Common myeloid progenitor, CD34-positive (primary cell): ENCODE measurements around the gene MRPL57.
"Not testable (repeated sequence)": the region's sequence is repeated elsewhere in the genome, so short reads cannot be mapped to it uniquely, and the experiment has no call there.

ENCODE experiments used
- CTCF ChIA-PET: fragments of 350-600 bp; sonication (Branson Sonifier 250); formaldehyde crosslinking; loops from one replicate; lab custom pipeline; 2021; ENCODE audit warnings: antibody characterized with exemption; lab: Charles Lee
- POLR2A ChIA-PET: fragments of 350-600 bp; sonication (Branson Sonifier 250); formaldehyde crosslinking; loops from one replicate; lab custom pipeline; 2021; ENCODE audit warnings: antibody characterized with exemption; lab: Charles Lee
- DNase-seq, 3 donors: peaks; one replicate each; pipeline versions ENCODE4 v3.0.0 to v3.0.0-alpha.2; 2013
- H3K27ac ChIP-seq, 2 experiments: 1 replicate in 1 of 2; 2 replicates in 1 of 2; pipeline ENCODE4 v1.7.0; 2013; ENCODE audit warnings: inconsistent platforms in 2 of 2, low read length in 2 of 2, mild to moderate bottlenecking in 2 of 2, low read depth in 1 of 2, moderate library complexity in 1 of 2; ENCODE audit not compliant: severe bottlenecking in 2 of 2, insufficient read depth in 1 of 2, poor library complexity in 1 of 2
- H3K27me3 ChIP-seq, 5 experiments: replicated peaks in 2 of 5; 1 replicate in 3 of 5; 2 replicates in 2 of 5; pipeline versions ENCODE4 v1.6.1 to v1.7.0; 2013; ENCODE audit warnings: low read length in 4 of 5, mild to moderate bottlenecking in 2 of 5, moderate library complexity in 2 of 5, inconsistent platforms in 1 of 5; ENCODE audit not compliant: insufficient read depth in 5 of 5, control insufficient read depth in 4 of 5
- H3K36me3 ChIP-seq, 4 experiments: 1 replicate in 2 of 4; 2 replicates in 2 of 4; pipeline versions ENCODE4 v1.6.1 to v1.7.0; 2013; ENCODE audit warnings: low read length in 3 of 4, control low read depth in 1 of 4, mild to moderate bottlenecking in 1 of 4; ENCODE audit not compliant: control insufficient read depth in 4 of 4, insufficient read depth in 4 of 4
- H3K4me1 ChIP-seq, 4 experiments: 1 replicate in 3 of 4; 2 replicates in 1 of 4; pipeline versions ENCODE4 v1.6.1 to v1.7.1; 2013; ENCODE audit warnings: low read length in 3 of 4, mild to moderate bottlenecking in 3 of 4, control low read depth in 1 of 4, inconsistent platforms in 1 of 4, moderate library complexity in 1 of 4; ENCODE audit not compliant: control insufficient read depth in 4 of 4, insufficient read depth in 4 of 4; ENCODE audit errors: control extremely low read depth in 1 of 4
- H3K4me3 ChIP-seq, 7 experiments: 1 replicate in 4 of 7; 2 replicates in 3 of 7; pipeline versions ENCODE4 v1.5.1 to v1.7.0; 2013; ENCODE audit warnings: mild to moderate bottlenecking in 7 of 7, low read length in 6 of 7, moderate library complexity in 6 of 7, inconsistent platforms in 2 of 7, low read depth in 2 of 7, control low read depth in 1 of 7; ENCODE audit not compliant: insufficient read depth in 4 of 7, control insufficient read depth in 1 of 7; ENCODE audit errors: extremely low read depth in 1 of 7
- H3K9me3 ChIP-seq, 5 experiments: 1 replicate in 4 of 5; 2 replicates in 1 of 5; pipeline versions ENCODE4 v1.6.1 to v1.7.1; 2013; ENCODE audit warnings: low read length in 4 of 5, mild to moderate bottlenecking in 2 of 5, inconsistent platforms in 1 of 5, low read depth in 1 of 5, moderate library complexity in 1 of 5; ENCODE audit not compliant: control insufficient read depth in 4 of 5, insufficient read depth in 2 of 5; ENCODE audit errors: control extremely low read depth in 1 of 5
- WGBS: methylation state at CpG from one replicate; pipeline ENCODE4 v1.1.5; 2013; ENCODE audit not compliant: insufficient coverage; 5-methylcytosine and 5-hydroxymethylcytosine counted together

Gene MRPL57

GRCh38 chr13:21175656-21176214 lies 723 bp upstream of the MRPL57 start:
- peaks cover 6 to 30% (median 22%) of the 10 kb centered on the region in 4 experiments for H3K4me1 ChIP-seq
- peak overlapping the region; percentile 81 to 99 (median 93) for H3K4me3 ChIP-seq
- H3K36me3 ChIP-seq = peaks cover 0 to 4% (median 2%) of the 10 kb centered on the region in 4 experiments
- no peaks in the 10 kb centered on the region for H3K9me3 ChIP-seq
- POLR2A ChIA-PET = interaction anchor here (0.5 to 1.2 kb wide), 5 partner anchors 26 to 338 kb away, joined by 3 read pairs; no protein-coding TSS in a partner anchor
- WGBS = under 1% methylated on average over 10 of the region's 13 CpGs
- H3K27ac ChIP-seq = peak overlapping the region; percentile 64 to 96
- no peaks in the 10 kb centered on the region for H3K27me3 ChIP-seq
- peak in 2 of 3 donors; percentile 34 to 40 for DNase-seq
- CTCF ChIA-PET = interaction anchor here (0.5 to 1.5 kb wide), 5 partner anchors 8 to 65 kb away, joined by 3 to 7 read pairs (median 3); no protein-coding TSS in a partner anchor

GRCh38 chr13:21176982-21177284 lies 475 bp downstream of the MRPL57 start:
- CTCF ChIA-PET = interaction anchor here (0.8 to 1.6 kb wide), 5 partner anchors 11 to 253 kb away, joined by 3 to 7 read pairs (median 4); no protein-coding TSS in a partner anchor
- H3K27me3 ChIP-seq = no peaks in the 10 kb centered on the region
- peaks cover 6 to 33% (median 22%) of the 10 kb centered on the region in 4 experiments for H3K4me1 ChIP-seq
- WGBS = 0% methylated on average over 24 of the region's 26 CpGs
- no peak for DNase-seq
- peak overlapping the region; percentile 81 to 99 (median 93) for H3K4me3 ChIP-seq
- no peaks in the 10 kb centered on the region for H3K36me3 ChIP-seq
- POLR2A ChIA-PET = interaction anchor here (1.9 kb wide), 1 partner anchor 42 kb away, joined by 7 read pairs; no protein-coding TSS in a partner anchor
- H3K9me3 ChIP-seq = no peaks in the 10 kb centered on the region
- H3K27ac ChIP-seq = peak overlapping the region; percentile 85 to 96

GRCh38 chr13:21181671-21182070 lies 5.2 kb downstream of the MRPL57 start:
- POLR2A ChIA-PET = no interaction called here

DNA sequence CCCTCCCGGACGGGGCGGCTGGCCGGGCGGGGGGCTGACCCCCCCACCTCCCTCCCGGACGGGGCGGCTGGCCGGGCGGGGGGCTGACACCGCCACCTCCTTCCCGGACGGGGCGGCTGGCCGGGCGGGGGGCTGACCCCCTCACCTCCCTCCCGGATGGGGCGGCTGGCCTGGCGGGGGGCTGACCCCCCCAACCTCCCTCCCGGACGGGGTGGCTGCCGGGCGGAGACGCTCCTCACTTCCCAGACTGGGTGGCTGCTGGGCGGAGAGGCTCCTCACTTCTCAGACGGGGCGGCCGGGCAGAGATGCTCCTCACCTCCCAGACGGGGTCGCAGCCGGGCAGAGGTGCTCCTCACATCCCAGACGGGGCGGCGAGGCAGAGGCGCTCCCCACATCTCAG lies 10.0 kb downstream of the MRPL57 start:
- H3K27ac ChIP-seq, H3K27me3 ChIP-seq, POLR2A ChIA-PET, H3K9me3 ChIP-seq, H3K4me3 ChIP-seq, H3K4me1 ChIP-seq, DNase-seq, CTCF ChIA-PET, H3K36me3 ChIP-seq: not testable (repeated sequence)
- 100% methylated on average over 3 of the region's 35 CpGs for WGBS

More at GRCh38 chr13:21181671-21182070, 5.2 kb downstream of the MRPL57 start:
- DNase-seq = no peak
- CTCF ChIA-PET = interaction anchor here (0.6 kb wide), 1 partner anchor 133 kb away, joined by 3 read pairs; no protein-coding TSS in a partner anchor
- H3K4me3 ChIP-seq = no peak overlapping the region
- no peaks in the 10 kb centered on the region for H3K9me3 ChIP-seq
- H3K36me3 ChIP-seq = no peaks in the 10 kb centered on the region
- no peak overlapping the region for H3K27ac ChIP-seq
- H3K27me3 ChIP-seq = no peaks in the 10 kb centered on the region
- WGBS = no CpG with 5 or more reads among the region's 2 CpGs
- peaks cover 0 to 18% (median 15%) of the 10 kb centered on the region in 4 experiments for H3K4me1 ChIP-seq

GRCh38 chr13:21194756-21195155 lies 18.3 kb downstream of the MRPL57 start:
- H3K27ac ChIP-seq, DNase-seq, H3K9me3 ChIP-seq, POLR2A ChIA-PET, H3K27me3 ChIP-seq, CTCF ChIA-PET, H3K36me3 ChIP-seq, H3K4me3 ChIP-seq, H3K4me1 ChIP-seq: not testable (repeated sequence)
- WGBS = no CpG with 5 or more reads among the region's 2 CpGs

- WGBS = 100% methylated on average over 1 of the region's 9 CpGs
Observed at GRCh38 chr13:21197606-21198225, 21.3 kb downstream of the MRPL57 start.

GRCh38 chr13:21198391-21198790 lies 21.9 kb downstream of the MRPL57 start:
- H3K27ac ChIP-seq, H3K4me1 ChIP-seq, H3K36me3 ChIP-seq, H3K27me3 ChIP-seq, DNase-seq, POLR2A ChIA-PET, H3K4me3 ChIP-seq, CTCF ChIA-PET: not testable (repeated sequence)
- H3K9me3 ChIP-seq = peaks cover 0 to 16% (median 7%) of the 10 kb centered on the region in 5 experiments
- 78% methylated on average over 1 of the region's 4 CpGs for WGBS

More at GRCh38 chr13:21197606-21198225, 21.3 kb downstream of the MRPL57 start:
- H3K27ac ChIP-seq, H3K4me1 ChIP-seq, H3K27me3 ChIP-seq, H3K4me3 ChIP-seq, POLR2A ChIA-PET, H3K36me3 ChIP-seq, CTCF ChIA-PET, DNase-seq: not testable (repeated sequence)
- H3K9me3 ChIP-seq = peaks cover 0 to 14% (median 7%) of the 10 kb centered on the region in 5 experiments
